HG03095 (cell line): ENCODE data around the gene STK33.

ENCODE experiments used
- ATAC-seq: cut with Tn5 transposase; IDR thresholded peaks from one replicate; pipeline ENCODE4 v1.9.1; 2021; ENCODE audit warnings: moderate library complexity; ENCODE audit not compliant: unreplicated experiment

Gene STK33

DNA sequence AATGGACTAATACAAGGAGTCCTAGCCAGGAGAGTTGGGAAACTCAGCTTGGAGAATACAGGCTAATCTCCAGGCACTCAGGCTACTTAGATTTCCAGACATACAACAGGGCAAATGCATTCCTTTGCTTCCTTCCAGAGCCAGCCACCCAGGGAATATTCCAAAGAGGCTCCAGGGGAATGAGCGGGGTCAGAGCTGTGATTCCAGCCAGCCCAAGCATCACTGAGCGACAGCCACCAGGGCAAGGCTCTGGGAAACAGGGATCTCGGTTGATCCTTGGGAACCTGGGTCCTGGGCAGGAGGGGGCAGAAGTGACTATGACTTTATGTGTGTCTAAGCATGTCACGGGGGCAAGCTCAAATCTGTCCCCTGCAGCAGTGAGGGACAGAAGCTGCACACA, 218.1 kb downstream of the STK33 start:
- ATAC-seq, result no peak

- ATAC-seq, result no peak
Measured at GRCh38 chr11:8375460-8375859, 218.6 kb downstream of the STK33 start.

GRCh38 chr11:8374716-8375115, 219.3 kb downstream of the STK33 start:
- ATAC-seq, result no peak

GRCh38 chr11:8373519-8374432, 220.3 kb downstream of the STK33 start:
- ATAC-seq, result no peak

DNA sequence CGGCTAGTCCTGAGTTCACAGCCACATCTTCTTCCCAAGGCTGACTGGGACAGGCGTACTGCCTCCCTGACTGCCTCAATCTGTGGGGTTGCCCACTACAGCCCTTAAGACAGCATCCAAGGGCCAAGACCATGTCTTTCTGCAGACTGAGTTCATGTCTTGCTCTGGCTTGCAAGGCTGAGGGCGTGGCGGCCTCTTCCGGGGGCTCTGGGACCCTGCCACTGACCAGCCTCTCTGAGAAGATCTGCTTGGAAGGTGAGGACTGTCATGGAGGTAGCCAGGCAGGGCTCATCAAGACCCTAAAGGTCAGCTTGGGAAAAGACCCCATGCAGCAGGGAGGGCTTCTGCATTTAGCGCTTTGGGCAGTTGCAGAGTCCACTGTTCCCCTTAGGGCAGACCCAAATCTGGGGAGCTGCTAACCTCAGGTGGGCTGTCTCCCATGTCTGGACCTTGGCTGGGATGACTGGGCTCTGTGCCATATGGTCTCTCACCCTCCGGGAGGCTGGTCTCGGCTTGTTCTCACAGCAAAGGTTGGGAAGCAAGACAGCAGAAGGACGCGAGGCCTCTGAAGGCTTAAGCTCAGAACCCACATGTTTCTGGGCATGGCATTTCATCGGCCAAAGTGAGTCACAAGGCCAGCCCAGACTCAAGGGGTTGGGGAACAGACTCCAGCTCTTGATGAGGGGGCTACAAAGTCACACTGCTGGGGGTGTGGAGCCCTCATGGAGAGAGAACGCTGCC, 221.2 kb downstream of the STK33 start:
- no peak for ATAC-seq

- ATAC-seq, result no peak
Measured at GRCh38 chr11:8371516-8371884, 222.5 kb downstream of the STK33 start.

DNA sequence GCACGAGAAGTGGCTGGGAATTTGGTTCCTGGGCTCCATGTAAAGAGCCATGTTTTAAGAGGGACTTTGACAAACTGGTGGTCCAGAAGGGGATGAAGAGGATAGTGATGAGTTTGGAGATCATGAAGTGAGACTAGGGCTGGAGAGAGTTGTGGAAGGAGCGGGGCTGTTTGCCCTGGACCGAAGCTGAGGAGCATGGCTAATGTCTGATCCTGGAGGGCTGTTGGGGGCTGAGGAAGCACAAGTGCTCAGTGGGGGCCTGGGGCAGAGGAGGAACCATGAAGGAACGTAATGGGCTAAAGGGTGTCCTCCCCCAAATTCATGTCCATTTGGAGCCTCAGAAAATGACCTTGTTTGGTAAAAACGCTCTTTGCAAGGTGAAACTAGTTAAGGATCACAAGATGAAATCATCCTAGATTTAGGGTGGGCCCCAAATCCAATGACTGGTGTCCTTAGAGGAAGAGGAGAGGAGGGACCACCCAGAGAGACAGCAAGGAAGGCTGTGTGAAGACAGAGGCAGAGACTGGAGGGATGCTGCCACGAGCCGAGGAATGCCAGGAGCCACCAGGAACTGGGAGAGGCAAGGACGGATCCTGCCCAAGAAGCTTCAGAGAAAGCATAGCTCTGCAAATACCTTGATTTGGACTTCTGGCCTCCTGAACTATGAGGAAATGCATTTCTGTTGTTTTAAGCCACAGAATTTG, 223.1 kb downstream of the STK33 start:
- ATAC-seq, result no peak

DNA sequence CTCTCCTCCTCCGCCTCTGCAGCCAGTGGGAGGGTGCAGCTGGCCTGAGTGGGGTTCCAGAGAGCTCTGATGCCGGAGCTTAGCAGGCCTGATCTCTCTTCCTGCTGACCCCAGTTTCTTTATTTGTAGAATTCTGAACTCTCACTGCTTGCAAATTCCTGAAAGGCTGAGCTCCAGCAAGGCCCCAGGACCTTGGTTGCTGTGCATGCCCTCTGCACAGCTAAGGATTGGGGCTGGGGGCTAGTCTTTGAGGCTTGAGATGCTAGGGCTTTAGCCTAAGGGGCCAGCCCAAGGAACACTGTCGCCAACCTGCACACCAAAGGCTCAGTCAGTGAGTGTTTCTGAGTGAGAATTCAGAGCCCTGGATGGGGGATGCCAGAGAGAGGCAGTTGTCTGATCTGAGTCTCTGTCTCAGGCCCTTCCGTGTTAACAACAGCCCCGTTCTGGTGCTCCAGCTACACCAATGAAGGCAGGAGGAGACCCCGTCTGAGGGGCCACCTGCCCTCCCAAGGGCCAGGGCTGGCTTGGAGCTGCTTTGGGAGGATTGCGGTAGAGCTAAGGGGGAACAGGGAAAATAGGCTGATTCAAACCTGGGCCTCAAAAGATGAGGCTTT, 224.3 kb downstream of the STK33 start:
- ATAC-seq, result no peak

DNA sequence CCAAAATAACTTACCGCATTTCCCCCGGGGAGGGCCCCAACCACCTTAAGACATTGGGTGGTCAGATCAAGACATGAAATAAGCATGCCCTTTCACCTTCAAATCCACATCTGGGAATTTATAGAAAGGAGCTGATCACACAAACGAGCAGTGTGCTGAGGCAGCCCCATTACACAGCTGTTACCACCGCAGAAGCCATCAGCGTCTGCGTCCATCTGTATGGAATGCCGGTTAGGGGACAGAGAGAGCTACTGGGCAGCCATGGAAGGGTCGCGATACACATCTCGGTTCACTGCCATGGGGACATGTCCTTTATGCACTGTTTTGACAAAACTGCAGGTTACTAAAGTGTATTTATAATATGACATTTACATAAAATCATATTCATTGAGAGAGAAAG, 225.3 kb downstream of the STK33 start:
- ATAC-seq, result no peak

DNA sequence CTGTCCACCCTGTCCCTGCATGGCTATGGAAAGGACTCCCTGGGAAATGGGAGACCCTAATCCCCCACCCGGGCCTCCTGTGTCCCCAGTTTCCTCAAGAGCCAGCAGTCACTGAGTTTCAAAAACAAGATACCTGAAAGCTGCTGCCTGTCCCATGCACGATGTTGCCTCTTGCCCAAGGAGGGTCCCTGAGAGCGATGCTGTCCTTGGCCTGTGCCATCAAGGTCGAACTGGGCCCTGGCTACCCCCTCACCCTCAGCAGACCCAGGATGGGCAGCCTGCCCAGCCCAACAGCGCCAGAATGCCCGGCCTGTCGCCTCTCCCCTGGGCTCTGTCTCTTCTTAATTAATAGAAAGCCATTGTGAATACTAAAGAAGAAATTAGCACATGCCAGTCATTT, 225.8 kb downstream of the STK33 start:
- no peak for ATAC-seq

- no peak for ATAC-seq
Measured at GRCh38 chr11:8366316-8366715, 227.7 kb downstream of the STK33 start.

- ATAC-seq, result no peak
Measured at GRCh38 chr11:8365216-8365941, 228.6 kb downstream of the STK33 start.

DNA sequence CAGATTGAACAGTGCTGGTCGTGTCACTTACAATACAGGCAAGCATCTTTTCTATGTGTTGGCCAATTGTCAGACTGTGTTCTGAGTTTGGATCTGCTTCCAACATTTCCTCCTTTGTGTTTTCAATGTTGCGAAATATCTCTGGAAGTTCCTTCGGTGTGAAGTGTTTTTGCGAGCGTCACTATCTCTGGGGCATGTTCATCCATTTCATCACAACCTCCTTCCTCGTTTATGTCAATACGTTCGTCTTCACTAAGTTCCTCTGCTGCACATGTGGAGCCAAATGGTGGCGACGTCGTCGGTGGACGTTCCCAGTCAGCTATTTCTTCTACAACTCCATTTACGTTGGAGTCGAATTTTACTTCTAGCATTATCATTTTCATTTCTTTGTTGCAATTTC, 230.1 kb downstream of the STK33 start:
- ATAC-seq, result no peak

DNA sequence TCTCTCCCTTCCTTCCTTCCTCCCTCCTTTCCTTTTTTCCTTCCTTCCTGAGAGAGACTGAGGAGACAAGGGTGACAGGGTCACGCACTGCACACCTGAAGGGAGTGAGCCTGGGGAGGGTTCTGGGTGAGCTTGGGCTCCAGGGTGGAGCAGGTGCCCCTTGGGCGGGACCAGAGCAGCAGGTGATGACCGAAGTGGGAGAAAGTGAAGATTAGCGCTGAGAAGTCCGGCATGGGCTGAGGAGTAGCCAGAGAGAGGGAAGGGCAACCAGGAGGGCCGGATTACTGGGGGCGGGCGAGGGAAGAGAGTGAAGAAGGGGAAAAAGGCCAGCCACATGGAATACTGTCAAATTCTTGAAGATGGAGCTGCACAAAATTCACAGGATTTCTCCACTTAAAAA, 231.1 kb downstream of the STK33 start:
- no peak for ATAC-seq

DNA sequence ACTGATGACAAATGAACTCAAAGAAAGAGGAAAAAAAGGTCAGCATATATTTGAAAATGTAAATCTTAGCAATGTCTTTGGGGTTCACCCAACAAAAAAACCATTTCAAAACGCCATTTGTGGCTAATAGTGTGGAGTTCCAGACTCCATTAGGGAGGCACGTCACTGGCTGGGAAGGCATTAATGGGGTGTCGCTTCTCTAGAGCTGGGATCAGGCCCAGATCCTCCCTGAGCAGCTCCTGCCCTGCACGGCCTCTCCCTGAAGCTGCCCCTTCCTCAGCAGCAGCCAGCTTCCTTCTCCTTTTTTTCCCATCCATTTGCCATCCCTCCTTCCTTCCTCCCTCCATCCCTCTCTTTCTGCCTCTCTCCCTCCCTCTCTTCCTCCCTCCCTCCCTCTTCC, 231.5 kb downstream of the STK33 start:
- ATAC-seq, result no peak

- no peak for ATAC-seq
Measured at GRCh38 chr11:8361664-8362210, 232.3 kb downstream of the STK33 start.

DNA sequence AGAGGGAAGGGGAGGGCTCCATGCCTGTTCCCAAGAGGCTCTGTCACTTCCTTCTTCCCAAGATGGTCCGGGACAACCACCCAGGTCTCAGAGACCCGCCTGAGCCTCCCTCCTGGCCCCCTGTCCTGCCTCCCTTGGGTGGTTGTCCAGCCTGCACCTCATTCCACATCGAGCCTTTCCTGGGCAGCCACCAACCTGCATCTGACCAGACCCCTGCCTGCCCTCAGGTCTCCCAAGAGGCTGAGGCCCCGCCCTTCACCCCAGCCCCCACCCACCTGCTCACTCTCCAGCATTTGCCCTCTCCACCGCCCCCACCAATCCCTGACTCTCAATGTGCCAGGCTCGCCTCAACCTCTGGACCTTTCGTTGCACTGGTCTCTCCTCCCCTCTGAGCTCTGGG, 232.8 kb downstream of the STK33 start:
- ATAC-seq, result no peak

DNA sequence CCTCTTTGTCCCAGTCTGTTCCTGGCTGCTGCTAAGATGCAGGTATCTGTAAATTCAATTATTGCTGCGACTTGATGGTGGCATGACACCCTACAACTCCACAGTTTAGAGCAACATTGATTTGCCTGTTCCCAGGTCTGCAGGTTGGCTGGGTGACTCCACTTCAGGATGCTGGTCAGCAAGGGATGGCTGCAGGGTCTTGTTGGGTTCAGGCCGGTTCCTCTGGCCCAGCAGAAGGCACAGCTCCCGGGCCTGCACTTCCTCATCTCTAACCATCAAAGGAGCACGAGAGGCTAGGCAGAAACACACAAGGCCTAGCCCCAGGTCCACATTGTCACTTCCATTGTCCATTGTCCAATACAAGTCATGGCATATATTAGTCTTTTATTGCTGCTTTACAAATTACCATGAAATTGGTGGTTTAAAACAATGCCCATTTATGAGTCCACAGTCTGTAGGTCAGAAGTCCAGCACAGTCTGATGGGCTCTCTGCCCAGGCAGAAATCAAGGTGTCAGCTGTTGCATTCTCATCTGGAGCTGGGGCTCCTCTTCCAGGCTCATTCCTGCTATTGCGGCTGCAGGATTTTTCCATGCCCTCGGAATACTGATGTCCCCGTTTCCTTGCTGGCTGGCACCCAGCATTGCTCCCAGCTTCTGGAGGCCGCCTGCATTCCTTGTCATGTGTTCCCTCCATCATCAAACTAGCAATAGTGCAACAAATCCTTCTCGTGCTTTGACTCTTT, 233.8 kb downstream of the STK33 start:
- ATAC-seq, result no peak

- no peak for ATAC-seq
Measured at GRCh38 chr11:8359521-8359920, 234.5 kb downstream of the STK33 start.
